ENCODE results near the gene STX11. TPM values are rescaled to one million over a fixed set of nuclear protein-coding genes. Genes with fewer than 3 reads are reported as not detected.

STX11 gene
- polyA plus RNA-seq, 1 experiment: 0.16 TPM

DNA sequence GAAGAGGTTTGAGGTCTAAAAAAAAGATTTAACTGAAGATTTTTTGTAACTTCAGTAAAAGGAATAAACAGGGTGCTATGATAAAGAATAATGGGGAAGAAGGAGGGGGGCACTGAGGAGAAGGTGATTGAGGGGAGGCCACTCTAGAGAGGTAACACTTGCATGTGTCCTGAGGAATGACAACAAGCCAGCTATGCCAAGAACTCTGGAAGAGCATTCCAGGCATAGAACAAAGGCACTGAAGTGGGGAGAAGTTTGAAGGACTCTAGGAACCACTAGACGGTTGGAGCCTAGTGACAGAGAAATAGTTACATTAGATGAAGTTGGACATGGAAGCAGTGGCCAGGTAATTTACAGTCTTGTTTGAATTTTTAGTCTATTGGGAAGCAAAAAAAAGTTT is 44.1 kb upstream of the STX11 start:
- no peaks in the 10 kb centered on the region for H3K9me3 ChIP-seq (ENCODE audit: control insufficient read depth, insufficient read depth, low read length)
- H3K27ac ChIP-seq (ENCODE audit: low read depth, low read length): no peak overlapping the region
- no peak for DNase-seq (ENCODE audit: low read depth, low spot score)
- TF ChIP-seq, protein P1, sequence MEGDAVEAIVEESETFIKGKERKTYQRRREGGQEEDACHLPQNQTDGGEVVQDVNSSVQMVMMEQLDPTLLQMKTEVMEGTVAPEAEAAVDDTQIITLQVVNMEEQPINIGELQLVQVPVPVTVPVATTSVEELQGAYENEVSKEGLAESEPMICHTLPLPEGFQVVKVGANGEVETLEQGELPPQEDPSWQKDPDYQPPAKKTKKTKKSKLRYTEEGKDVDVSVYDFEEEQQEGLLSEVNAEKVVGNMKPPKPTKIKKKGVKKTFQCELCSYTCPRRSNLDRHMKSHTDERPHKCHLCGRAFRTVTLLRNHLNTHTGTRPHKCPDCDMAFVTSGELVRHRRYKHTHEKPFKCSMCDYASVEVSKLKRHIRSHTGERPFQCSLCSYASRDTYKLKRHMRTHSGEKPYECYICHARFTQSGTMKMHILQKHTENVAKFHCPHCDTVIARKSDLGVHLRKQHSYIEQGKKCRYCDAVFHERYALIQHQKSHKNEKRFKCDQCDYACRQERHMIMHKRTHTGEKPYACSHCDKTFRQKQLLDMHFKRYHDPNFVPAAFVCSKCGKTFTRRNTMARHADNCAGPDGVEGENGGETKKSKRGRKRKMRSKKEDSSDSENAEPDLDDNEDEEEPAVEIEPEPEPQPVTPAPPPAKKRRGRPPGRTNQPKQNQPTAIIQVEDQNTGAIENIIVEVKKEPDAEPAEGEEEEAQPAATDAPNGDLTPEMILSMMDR (IDR thresholded peaks at IDR 0.05; ENCODE audit: low read depth, low read length): no peak
- peaks cover 2% of the 10 kb centered on the region for H3K27me3 ChIP-seq (ENCODE audit: control insufficient read depth, insufficient read depth, low read length)
- POLR2A ChIA-PET: interaction anchor here (0.7 kb wide), 1 partner anchor 177 kb away, joined by 3 read pairs; no protein-coding TSS in a partner anchor
- CTCF ChIA-PET: interaction anchor here (1.2 to 1.6 kb wide), 4 partner anchors 108 to 375 kb away, joined by 3 to 12 read pairs (median 6); no protein-coding TSS in a partner anchor
- no peak overlapping the region for H3K4me3 ChIP-seq (ENCODE audit: low read depth, low read length)

DNA sequence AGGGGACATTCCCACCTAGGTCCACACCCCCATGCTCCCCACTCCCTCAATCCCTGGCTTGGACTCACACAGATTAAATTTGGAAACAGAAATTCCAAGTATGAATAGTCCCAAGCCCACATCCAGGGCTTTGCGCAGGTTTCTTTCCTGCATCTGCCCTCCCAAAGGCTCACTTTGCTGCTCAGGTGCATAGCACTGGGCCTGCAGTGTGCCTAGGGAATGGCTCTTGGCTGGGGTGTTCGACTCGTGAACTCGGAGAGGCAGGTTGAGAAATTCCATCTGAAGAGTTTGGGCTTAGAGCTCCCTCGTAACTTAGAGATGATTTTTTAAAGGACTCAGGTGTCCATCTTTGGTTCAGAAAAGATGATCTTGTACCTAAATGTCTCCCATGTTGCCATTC is 40.1 kb upstream of the STX11 start:
- TF ChIP-seq, protein P1 (IDR thresholded peaks at IDR 0.05; ENCODE audit: low read depth, low read length): no peak
- no peaks in the 10 kb centered on the region for H3K9me3 ChIP-seq (ENCODE audit: control insufficient read depth, insufficient read depth, low read length)
- DNase-seq (ENCODE audit: low read depth, low spot score): no peak
- ChIA-PET POLR2A (no interaction called here), CTCF (interaction anchor here (1.0 kb wide), 1 partner anchor 106 kb away, joined by 4 read pairs; no protein-coding TSS in a partner anchor)
- no peak overlapping the region for H3K4me3 ChIP-seq (ENCODE audit: low read depth, low read length)
- H3K27me3 ChIP-seq (ENCODE audit: control insufficient read depth, insufficient read depth, low read length): peaks cover 2% of the 10 kb centered on the region
- H3K27ac ChIP-seq (ENCODE audit: low read depth, low read length): no peak overlapping the region

DNA sequence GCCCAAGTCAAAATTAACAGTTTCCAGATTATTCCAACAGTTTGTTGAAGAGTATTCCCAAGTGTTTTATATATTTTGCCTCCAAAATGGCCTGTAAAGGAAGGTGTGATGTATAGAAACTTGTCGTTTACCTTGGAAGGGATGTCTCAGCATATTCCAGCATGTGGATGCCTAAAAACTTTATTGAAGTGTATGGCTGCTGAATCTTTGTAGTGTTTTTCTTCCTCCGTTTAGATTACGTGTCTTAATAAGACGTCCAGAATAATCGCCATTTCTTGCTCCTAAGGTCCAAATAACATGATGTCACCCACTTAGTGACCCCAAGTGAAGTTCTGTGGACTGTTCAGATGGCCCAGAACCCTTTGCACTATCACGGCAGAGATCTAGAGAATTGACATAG is 37.0 kb upstream of the STX11 start:
- ChIA-PET CTCF (interaction anchor here (0.6 to 1.7 kb wide), 2 partner anchors 8 to 171 kb away, joined by 4 to 8 read pairs; no protein-coding TSS in a partner anchor), POLR2A (no interaction called here)
- DNase-seq (ENCODE audit: low read depth, low spot score): no peak
- H3K9me3 ChIP-seq (ENCODE audit: control insufficient read depth, insufficient read depth, low read length): no peaks in the 10 kb centered on the region
- TF ChIP-seq, protein P1 (IDR thresholded peaks at IDR 0.05; ENCODE audit: low read depth, low read length): no peak
- no peak overlapping the region for H3K27ac ChIP-seq (ENCODE audit: low read depth, low read length)
- H3K27me3 ChIP-seq (ENCODE audit: control insufficient read depth, insufficient read depth, low read length): peaks cover 2% of the 10 kb centered on the region
- no peak overlapping the region for H3K4me3 ChIP-seq (ENCODE audit: low read depth, low read length)

DNA sequence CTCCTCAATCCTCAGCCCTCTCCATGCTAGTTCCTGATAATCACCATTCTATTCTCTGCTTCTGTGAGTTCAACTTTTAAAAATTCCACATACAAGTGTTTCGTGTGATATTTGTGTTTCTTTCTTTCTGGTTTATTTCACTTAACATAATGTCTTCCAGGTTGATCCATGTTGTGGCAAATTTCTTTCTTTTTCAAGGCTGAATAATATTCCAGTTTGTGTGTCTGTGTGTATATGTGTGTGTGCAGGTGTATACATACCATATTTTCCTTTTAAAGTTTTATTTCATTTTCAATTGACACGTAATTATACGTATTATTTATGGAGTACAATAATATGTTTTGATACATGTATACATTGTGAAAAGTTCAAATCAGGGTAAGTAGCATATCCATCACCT is 35.1 kb upstream of the STX11 start:
- Histone ChIP-seq H3K27ac (ENCODE audit: low read depth, low read length) (no peak overlapping the region), H3K27me3 (ENCODE audit: control insufficient read depth, insufficient read depth, low read length) (peaks cover under 1% of the 10 kb centered on the region), H3K9me3 (ENCODE audit: control insufficient read depth, insufficient read depth, low read length) (no peaks in the 10 kb centered on the region), H3K4me3 (ENCODE audit: low read depth, low read length) (no peak overlapping the region)
- POLR2A ChIA-PET: no interaction called here
- CTCF ChIA-PET: interaction anchor here (1.7 to 1.8 kb wide), 2 partner anchors 10 to 104 kb away, joined by 5 to 8 read pairs; no protein-coding TSS in a partner anchor
- no peak for DNase-seq (ENCODE audit: low read depth, low spot score)
- TF ChIP-seq, protein P1 (IDR thresholded peaks at IDR 0.05; ENCODE audit: low read depth, low read length): no peak

DNA sequence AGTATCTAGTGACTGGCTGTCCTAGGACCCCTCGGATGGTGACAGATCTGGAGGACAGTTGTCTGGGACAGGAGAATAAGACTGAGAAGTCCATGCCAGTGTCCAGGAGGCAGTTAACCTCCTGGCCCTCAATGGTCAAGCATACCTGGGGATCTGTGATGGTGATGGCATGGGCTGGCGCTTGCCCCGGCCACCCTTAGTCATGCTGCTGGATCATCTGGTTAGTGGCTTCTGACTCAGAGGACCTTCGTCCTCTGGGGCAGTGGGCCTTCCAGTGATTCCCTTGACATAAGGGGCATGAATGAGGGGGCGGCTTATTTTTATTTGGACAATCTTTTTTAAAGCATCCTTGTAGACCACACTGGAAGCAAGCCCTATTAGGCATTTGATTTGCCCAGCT is 30.9 kb upstream of the STX11 start:
- ChIA-PET POLR2A (no interaction called here), CTCF (no interaction called here)
- TF ChIP-seq, protein P1 (IDR thresholded peaks at IDR 0.05; ENCODE audit: low read depth, low read length): no peak
- Histone ChIP-seq H3K9me3 (ENCODE audit: control insufficient read depth, insufficient read depth, low read length) (no peaks in the 10 kb centered on the region), H3K4me3 (ENCODE audit: low read depth, low read length) (no peak overlapping the region), H3K27me3 (ENCODE audit: control insufficient read depth, insufficient read depth, low read length) (no peaks in the 10 kb centered on the region), H3K27ac (ENCODE audit: low read depth, low read length) (no peak overlapping the region)
- no peak for DNase-seq (ENCODE audit: low read depth, low spot score)
